Endothelial cell of umbilical vein (primary cell): ENCODE measurements around the gene RANBP17. TPM values are rescaled to one million over a fixed set of nuclear protein-coding genes. Genes with fewer than 3 reads are reported as not detected.
A peak's percentile ranks its signal among the peaks of the same experiment; 100 is the strongest.

Source experiments
- BruUV-seq: library from RNA; stranded (reverse); fragments of 400-500 nt; replicated peaks from 2 replicates; lab custom pipeline; 2021; lab: Mats Ljungman, UMichigan
- CTCF ChIA-PET: fragments of 300-600, 350-600 bp; sonication (Branson Sonifier 250); formaldehyde crosslinking; loops from one replicate; lab custom pipeline; 2021; ENCODE audit warnings: antibody characterized with exemption, inconsistent platforms; lab: Charles Lee
- POLR2A ChIA-PET: fragments of 300-600, 350-600 bp; sonication (Branson Sonifier 250); formaldehyde crosslinking; loops from one replicate; lab custom pipeline; 2021; ENCODE audit warnings: antibody characterized with exemption, inconsistent platforms; lab: Charles Lee
- DNase-seq: peaks from one replicate; pipeline ENCODE4 v3.0.0-alpha.2; 2011; ENCODE audit warnings: low read depth, low spot score
- FAIRE-seq: peaks from 2 replicates; lab custom pipeline; 2011; peaks lifted over from hg19 to GRCh38; lab: Jason Lieb, UNC
- H2AFZ ChIP-seq: 2 replicates; pipeline ENCODE4 v1.6.0; 2012; ENCODE audit warnings: low read depth, low read length, control low read depth, inconsistent platforms
- H3K27ac ChIP-seq: 2 replicates; pipeline ENCODE4 v1.5.1; 2011; ENCODE audit warnings: low read depth, mild to moderate bottlenecking, control low read depth, low read length, moderate library complexity; ENCODE audit not compliant: insufficient read depth
- H3K27me3 ChIP-seq, 2 experiments: 2 replicates each; pipeline versions ENCODE4 v1.6.0 to v1.6.1; 2011; ENCODE audit warnings: low read length in 2 of 2, mixed read lengths in 1 of 2; ENCODE audit not compliant: control insufficient read depth in 2 of 2, insufficient read depth in 2 of 2
- H3K36me3 ChIP-seq, 2 experiments: 2 replicates in 1 of 2; 3 replicates in 1 of 2; pipeline ENCODE4 v1.5.1; 2011; ENCODE audit warnings: low read length in 2 of 2, mild to moderate bottlenecking in 1 of 2, moderate library complexity in 1 of 2; ENCODE audit not compliant: control insufficient read depth in 2 of 2, insufficient read depth in 2 of 2; ENCODE audit errors: extremely low read depth in 1 of 2
- H3K4me1 ChIP-seq: 3 replicates; pipeline ENCODE4 v1.5.1; 2011; ENCODE audit warnings: mild to moderate bottlenecking, low read length; ENCODE audit not compliant: control insufficient read depth, insufficient read depth; ENCODE audit errors: extremely low read depth
- H3K4me2 ChIP-seq: 2 replicates; pipeline ENCODE4 v1.6.1; 2011; ENCODE audit warnings: low read length, control low read depth, mixed read lengths; ENCODE audit not compliant: insufficient read depth
- H3K4me3 ChIP-seq, 3 experiments: fragments of 200-600 bp in 1 of 3; sonication (generic), shearing (Covaris generic) in 1 of 3; replicated peaks in 1 of 3; 2 replicates each; pipeline ENCODE4 v1.5.1; 2011 to 2016; ENCODE audit warnings: control low read depth in 3 of 3, low read length in 3 of 3, mild to moderate bottlenecking in 2 of 3, inconsistent platforms in 1 of 3, low read depth in 1 of 3, moderate library complexity in 1 of 3; ENCODE audit not compliant: insufficient read depth in 1 of 3
- H3K79me2 ChIP-seq: 2 replicates; pipeline ENCODE4 v1.6.0; 2012; ENCODE audit warnings: low read length, inconsistent platforms; ENCODE audit not compliant: control insufficient read depth, insufficient read depth
- H3K9ac ChIP-seq: replicated peaks from 2 replicates; pipeline ENCODE3; 2011; ENCODE audit warnings: low read length, control low read depth; ENCODE audit not compliant: insufficient read depth; ENCODE audit errors: extremely low read depth
- H3K9me1 ChIP-seq: replicated peaks from 3 replicates; pipeline ENCODE4 v1.6.0; 2011; ENCODE audit warnings: mild to moderate bottlenecking, low read length; ENCODE audit not compliant: control insufficient read depth, insufficient read depth; ENCODE audit errors: extremely low read depth
- H3K9me3 ChIP-seq: replicated peaks from 2 replicates; pipeline ENCODE4 v1.5.1; 2012; ENCODE audit warnings: low read length, inconsistent platforms; ENCODE audit not compliant: control insufficient read depth, insufficient read depth
- H4K20me1 ChIP-seq: replicated peaks from 2 replicates; pipeline ENCODE3; 2011; ENCODE audit warnings: mild to moderate bottlenecking, low read length; ENCODE audit not compliant: control insufficient read depth, insufficient read depth; ENCODE audit errors: extremely low read depth
- CTCF ChIP-seq, 2 donors: IDR thresholded peaks; 1 replicate in 1 of 2; 2 replicates in 1 of 2; pipeline ENCODE4 v1.5.1; 2011; ENCODE audit warnings: low read length in 2 of 2, mild to moderate bottlenecking in 2 of 2, moderate library complexity in 2 of 2, control low read depth in 1 of 2, inconsistent platforms in 1 of 2, low read depth in 1 of 2; ENCODE audit not compliant: insufficient read depth in 1 of 2; ENCODE audit errors: extremely low read depth in 1 of 2
- EZH2 ChIP-seq: IDR thresholded peaks from 2 replicates; pipeline ENCODE4 v1.6.1; 2012; ENCODE audit warnings: borderline replicate concordance, low read depth, mild to moderate bottlenecking, moderate library complexity, low read length, inconsistent platforms; ENCODE audit not compliant: severe bottlenecking
- JUN ChIP-seq: IDR thresholded peaks from 2 replicates; pipeline ENCODE4 v1.6.1; 2011; ENCODE audit warnings: borderline replicate concordance, low read depth; ENCODE audit not compliant: insufficient read length, insufficient read depth
- MYC ChIP-seq: IDR thresholded peaks from one replicate; pipeline ENCODE4 v1.6.1; 2011; ENCODE audit warnings: mild to moderate bottlenecking, low read depth, low read length
- POLR2A ChIP-seq: IDR thresholded peaks from 2 replicates; pipeline ENCODE4 v1.6.1; 2012; ENCODE audit warnings: low read depth, mild to moderate bottlenecking, control low read depth, low read length
- dilution Hi-C: fragments of 300-500 bp; cut with MboI; formaldehyde crosslinking; loops from one replicate; pipeline ENCODE4 v1.15.0; 2019; ENCODE audit warnings: low sequenced_read_pairs; ENCODE audit not compliant: extremely low pct_ligation_motif_present
- intact Hi-C: fragments of 100-400 bp; cut with micrococcal nuclease; formaldehyde crosslinking; loops from one replicate; pipeline ENCODE4 v1.10.0; 2022
- polyA plus RNA-seq, 4 experiments: library from polyadenylated mRNA; depleted of rRNA in 3 of 4; stranded (reverse) in 3 of 4; unstranded in 1 of 4; fragments of >200 nt; gene quantifications; 2 replicates each; pipeline versions ENCODE4 v1.2.1 to v1.2.3, GENCODE V29; 2011 to 2012; ENCODE audit warnings: missing spikeins in 1 of 4
- total RNA-seq: library from RNA; stranded (reverse); gene quantifications from 2 replicates; pipeline ENCODE4 v1.2.3, GENCODE V29; 2021

Gene RANBP17
- total and polyA plus RNA-seq, 2 donors (not counting 3 experiments of a cell fraction or from before 2014, with no cell fraction given): 5.6 to 13.6 TPM

GRCh38 chr5:171272996-171273970 is 411.5 kb downstream of the RANBP17 start:
- no TSS peak for BruUV-seq
- H2AFZ ChIP-seq: no peak overlapping the region
- peak; percentile 12 for DNase-seq
- no peaks in the 10 kb centered on the region for H3K4me1 ChIP-seq
- no peaks in the 10 kb centered on the region for H3K27me3 ChIP-seq
- no peak overlapping the region for H3K4me3 ChIP-seq
- no peaks in the 10 kb centered on the region for H3K36me3 ChIP-seq
- no peaks in the 10 kb centered on the region for H3K9me3 ChIP-seq
- ChIA-PET CTCF (interaction anchor here (0.8 to 3.0 kb wide), 12 partner anchors 9 to 640 kb away, joined by 3 to 17 read pairs (median 4); no protein-coding TSS in a partner anchor), POLR2A (no interaction called here)
- no peaks in the 10 kb centered on the region for H3K9me1 ChIP-seq
- H3K27ac ChIP-seq: no peak overlapping the region
- intact Hi-C loops (loop anchor here (1.0 to 5.0 kb wide), 2 partner anchors 69 to 286 kb away; no protein-coding TSS in a partner anchor), dilution Hi-C loops (no loop called here)
- no peak overlapping the region for H3K4me2 ChIP-seq
- H4K20me1 ChIP-seq: no peaks in the 10 kb centered on the region
- TF ChIP-seq JUN (no peak), EZH2 (no peak), CTCF (IDR thresholded peaks at IDR 0.05; ENCODE audit: extremely low read depth in 1 of 2, insufficient read depth in 1 of 2, low read depth in 1 of 2, low read length in 2 of 2) (peak in 1 of 2 donors; percentile 26), MYC (no peak), POLR2A (no peak)
- no peak for FAIRE-seq
- H3K79me2 ChIP-seq: no peaks in the 10 kb centered on the region
- H3K9ac ChIP-seq: no peak overlapping the region
